Esophagus mucosa (tissue), 1 donor: Measurements from ENCODE around the gene LY86. TPM values are rescaled to one million over a fixed set of nuclear protein-coding genes. Genes with fewer than 3 reads are reported as not detected.
"Not testable (repeated sequence)": the region's sequence is repeated elsewhere in the genome, so short reads cannot be mapped to it uniquely, and the experiment has no call there.

Experiments used
- ATAC-seq: fragments of 200-7000 bp; cut with Tn5 transposase; one replicate; pipeline ENCODE4 v1.9.1; 2020
- total RNA-seq: library from RNA; stranded (reverse); gene quantifications from one replicate; pipeline ENCODE4 v1.2.4, GENCODE V29; 2023
- donor health status: DM: yes; HTN: yes; CAD: no.

The LY86 gene
- total RNA-seq, 1 donor from 2014 or later, result 0.48 TPM

- ATAC-seq, result no peak
These were observed 8.2 kb downstream of the LY86 start for GRCh38 chr6:6596529-6597328.

- no peak for ATAC-seq
These were observed 9.2 kb downstream of the LY86 start for GRCh38 chr6:6597682-6598081.

- ATAC-seq, result no peak
These were observed 11.0 kb downstream of the LY86 start for GRCh38 chr6:6599468-6599873.

GRCh38 chr6:6600875-6601274, 12.4 kb downstream of the LY86 start:
- ATAC-seq, result no peak

- no peak for ATAC-seq
These were observed 13.7 kb downstream of the LY86 start for GRCh38 chr6:6602262-6602661.

- ATAC-seq, result no peak
These were observed 14.8 kb downstream of the LY86 start for GRCh38 chr6:6603317-6603716.

- no peak for ATAC-seq
These were observed 15.5 kb downstream of the LY86 start for GRCh38 chr6:6604015-6604414.

- no peak for ATAC-seq
These were observed 16.0 kb downstream of the LY86 start for GRCh38 chr6:6604566-6604965.

- no peak for ATAC-seq
These were observed 17.4 kb downstream of the LY86 start for GRCh38 chr6:6605873-6606272.

- not testable (repeated sequence) for ATAC-seq
These were observed 18.0 kb downstream of the LY86 start for GRCh38 chr6:6606391-6607030.

GRCh38 chr6:6609450-6609849, 20.9 kb downstream of the LY86 start:
- no peak for ATAC-seq

GRCh38 chr6:6610031-6610591, 21.6 kb downstream of the LY86 start:
- ATAC-seq, result peak; percentile 39

GRCh38 chr6:6611486-6611885, 23.0 kb downstream of the LY86 start:
- ATAC-seq, result no peak

- no peak for ATAC-seq
These were observed 23.8 kb downstream of the LY86 start for GRCh38 chr6:6612308-6612707.

GRCh38 chr6:6613103-6613718, 24.7 kb downstream of the LY86 start:
- not testable (repeated sequence) for ATAC-seq

GRCh38 chr6:6614096-6614982, 25.8 kb downstream of the LY86 start:
- peak; percentile 45 for ATAC-seq

GRCh38 chr6:6614983-6615349, 26.4 kb downstream of the LY86 start:
- ATAC-seq, result no peak

- no peak for ATAC-seq
These were observed 28.1 kb downstream of the LY86 start for GRCh38 chr6:6616656-6617055.

GRCh38 chr6:6619021-6619794, 30.7 kb downstream of the LY86 start:
- ATAC-seq, result no peak

- ATAC-seq, result no peak
These were observed 32.4 kb downstream of the LY86 start for GRCh38 chr6:6620766-6621425.

- no peak for ATAC-seq
These were observed 34.0 kb downstream of the LY86 start for GRCh38 chr6:6622501-6622900.
